Stomach (tissue), 9 donors: ENCODE data around the gene MRFAP1L1. TPM values are rescaled to one million over a fixed set of nuclear protein-coding genes. Genes with fewer than 3 reads are reported as not detected.

Experiments used
- DNase-seq, 2 donors: peaks; one replicate each; pipeline versions ENCODE4 v3.0.0 to v3.0.0-alpha.2; 2013 to 2019
- H3K27ac ChIP-seq, 5 donors: fragments of 200-600 bp in 4 of 5; sonication (generic) in 4 of 5; one replicate each; pipeline ENCODE4 v1.5.1; 2013 to 2019; ENCODE audit warnings: mild to moderate bottlenecking in 1 of 5, moderate library complexity in 1 of 5
- H3K27me3 ChIP-seq, 3 donors: fragments of 200-600 bp; sonication (generic); one replicate each; pipeline ENCODE4 v1.5.1; 2017 to 2019; ENCODE audit warnings: mixed run types in 1 of 3
- H3K36me3 ChIP-seq, 4 donors: fragments of 200-600 bp; sonication (generic); 1 replicate in 3 of 4; 2 replicates in 1 of 4; pipeline ENCODE4 v1.5.1; 2016 to 2019
- H3K4me1 ChIP-seq, 4 donors: fragments of 200-600 bp; sonication (generic); one replicate each; pipeline ENCODE4 v1.5.1; 2016 to 2019
- H3K4me3 ChIP-seq, 4 donors: fragments of 200-600 bp; sonication (generic) in 3 of 4; one replicate each; pipeline ENCODE4 v1.5.1; 2016 to 2019; ENCODE audit warnings: mild to moderate bottlenecking in 1 of 4
- H3K9me3 ChIP-seq, 4 donors: fragments of 200-600 bp; sonication (generic); one replicate each; pipeline ENCODE4 v1.5.1; 2016 to 2019
- CTCF ChIP-seq, 7 experiments: fragments of 450-650 bp in 4 of 7; fragments of 200-600 bp in 3 of 7; sonication (generic) in 3 of 7; IDR thresholded peaks; one replicate each; pipeline ENCODE4 v1.5.1; 2016 to 2019; ENCODE audit warnings: antibody characterized with exemption in 7 of 7, control low read depth in 2 of 7, mild to moderate bottlenecking in 1 of 7
- EP300 ChIP-seq: sonication (generic); formaldehyde crosslinking; IDR thresholded peaks from one replicate; pipeline ENCODE4 v1.6.1; 2017; ENCODE audit warnings: antibody characterized with exemption
- POLR2A ChIP-seq, 4 donors: fragments of 450-650 bp; IDR thresholded peaks; one replicate each; pipeline ENCODE4 v1.6.1; 2016; ENCODE audit warnings: antibody characterized with exemption in 4 of 4, control low read depth in 2 of 4, mild to moderate bottlenecking in 1 of 4, moderate library complexity in 1 of 4
- POLR2AphosphoS5 ChIP-seq, 3 donors: sonication (generic); formaldehyde crosslinking; IDR thresholded peaks; one replicate each; pipeline ENCODE4 v1.6.1; 2016; ENCODE audit warnings: antibody characterized with exemption in 3 of 3
- WGBS, 5 donors: extraction: QIAGEN DNeasy Blood & Tissue Kit in 3 of 5; methylation state at CpG; one replicate each; pipeline versions ENCODE4 v1.1.5 to v1.1.7; 2013 to 2018; 5-methylcytosine and 5-hydroxymethylcytosine counted together
- intact Hi-C: fragments of 100-400 bp; cut with DNase I; formaldehyde crosslinking; loops from one replicate; pipeline ENCODE4 v1.15.1; 2023; ENCODE audit warnings: low total_unique reads
- polyA plus RNA-seq, 3 donors: library from polyadenylated mRNA; stranded (reverse); fragments of 200-250 nt; gene quantifications; one replicate each; pipeline ENCODE4 v1.2.3, GENCODE V29; 2013
- total RNA-seq, 5 donors: library from RNA; depleted of rRNA; stranded (reverse); fragments of >200 nt; gene quantifications; one replicate each; pipeline versions ENCODE4 v1.1.0 to v1.2.3, GENCODE V29; 2014 to 2016
- donor health status: healthy with polysubstance abuse.
- donor health status: Bipolar disorder and iron deficiency.
- donor health status: healthy.

The MRFAP1L1 gene
- total and polyA plus RNA-seq, 8 donors, result 2.3 to 61.9 (median 55.9) TPM

- WGBS, 5 donors, result 72 to 90% (median 81%) methylated on average over 6 to 9 of the region's 9 CpGs
- intact Hi-C loops, result no loop called here
- no peak for DNase-seq
- Histone ChIP-seq H3K4me3 (no peak overlapping the region), H3K27ac (no peak overlapping the region), H3K27me3 (no peaks in the 10 kb centered on the region), H3K36me3 (peaks cover 0 to 13% (median 5%) of the 10 kb centered on the region in 4 donors), H3K9me3 (peaks cover 0 to 4% (median 0%) of the 10 kb centered on the region in 4 donors), H3K4me1 (peaks cover 4 to 17% (median 15%) of the 10 kb centered on the region in 4 donors)
- TF ChIP-seq CTCF (IDR thresholded peaks at IDR 0.05), result peak in 2 of 7 experiments; percentile 10
- TF ChIP-seq POLR2AphosphoS5 (IDR thresholded peaks at IDR 0.05), result no peak
- TF ChIP-seq POLR2A (IDR thresholded peaks at IDR 0.05), result no peak
- TF ChIP-seq EP300, result no peak
These were observed 28.5 kb downstream of the MRFAP1L1 start for GRCh38 chr4:6681191-6681590.

DNA sequence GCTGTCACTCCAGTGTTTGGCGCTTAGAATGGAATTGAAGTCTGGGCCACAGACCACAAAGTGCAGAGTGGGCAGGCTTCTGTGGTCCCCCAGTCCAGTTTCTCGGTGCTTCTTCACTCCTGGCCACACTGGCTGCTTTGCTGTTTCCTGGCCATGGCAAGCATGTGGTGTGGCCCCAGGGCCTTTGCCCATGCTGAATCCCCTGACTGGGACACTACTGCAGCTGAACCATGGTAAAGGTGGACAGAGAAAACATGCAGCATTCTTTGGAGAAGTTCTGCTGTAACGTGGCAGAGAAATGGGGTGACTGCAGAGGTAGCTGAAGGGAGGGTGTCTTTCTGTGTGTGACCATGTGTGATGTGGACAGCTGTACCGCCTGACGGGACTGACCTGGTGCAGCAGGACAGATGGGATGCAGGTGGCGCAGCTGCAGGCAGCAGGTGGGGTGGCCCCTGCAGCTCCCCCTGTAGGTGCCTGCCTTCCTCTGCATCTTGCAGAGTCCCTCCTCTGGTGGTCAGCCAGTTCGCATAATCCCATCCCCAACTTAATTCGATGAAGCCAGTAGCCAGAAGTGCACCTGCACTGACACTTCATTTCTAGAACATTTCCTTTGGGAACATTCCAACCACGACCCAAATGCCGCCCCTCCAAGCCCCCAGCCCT lies 29.2 kb downstream of the MRFAP1L1 start:
- Histone ChIP-seq H3K4me3 (no peak overlapping the region), H3K36me3 (peaks cover 0 to 13% (median 7%) of the 10 kb centered on the region in 4 donors), H3K9me3 (peaks cover 0 to 4% (median 0%) of the 10 kb centered on the region in 4 donors), H3K27ac (no peak overlapping the region), H3K4me1 (peaks cover 11 to 24% (median 22%) of the 10 kb centered on the region in 4 donors), H3K27me3 (no peaks in the 10 kb centered on the region)
- TF ChIP-seq CTCF (IDR thresholded peaks at IDR 0.05) (no peak), POLR2A (IDR thresholded peaks at IDR 0.05) (no peak), EP300 (no peak), POLR2AphosphoS5 (IDR thresholded peaks at IDR 0.05) (no peak)
- DNase-seq, result no peak
- 85 to 89% (median 89%) methylated on average over 9 to 10 of the region's 10 CpGs for WGBS, 5 donors
- intact Hi-C loops, result no loop called here

GRCh38 chr4:6676722-6677558 lies 32.7 kb downstream of the MRFAP1L1 start:
- no peak for TF ChIP-seq POLR2A (IDR thresholded peaks at IDR 0.05)
- no peak for TF ChIP-seq EP300
- TF ChIP-seq POLR2AphosphoS5 (IDR thresholded peaks at IDR 0.05), result no peak
- TF ChIP-seq CTCF (IDR thresholded peaks at IDR 0.05), result no peak
- H3K4me3 ChIP-seq, result peak overlapping the region in 1 of 4 donors; percentile 95
- H3K27ac ChIP-seq, result peak overlapping the region in 1 of 5 donors; percentile 10
- DNase-seq, result no peak
- H3K27me3 ChIP-seq, result no peaks in the 10 kb centered on the region
- 72 to 80% (median 77%) methylated on average over 21 of the region's 21 CpGs for WGBS, 5 donors
- intact Hi-C loops, result no loop called here
- H3K4me1 ChIP-seq, result peaks cover 19 to 47% (median 38%) of the 10 kb centered on the region in 4 donors
- H3K9me3 ChIP-seq, result peaks cover 0 to 4% (median 0%) of the 10 kb centered on the region in 4 donors
- peaks cover 0 to 13% (median 7%) of the 10 kb centered on the region in 4 donors for H3K36me3 ChIP-seq

- Histone ChIP-seq H3K36me3 (peaks cover 0 to 16% (median 8%) of the 10 kb centered on the region in 4 donors), H3K4me1 (peaks cover 19 to 47% (median 38%) of the 10 kb centered on the region in 4 donors), H3K27me3 (no peaks in the 10 kb centered on the region), H3K27ac (peak overlapping the region; percentile 81 to 94 (median 89)), H3K9me3 (no peaks in the 10 kb centered on the region), H3K4me3 (peak overlapping the region; percentile 85 to 95 (median 90))
- 3 to 6% (median 4%) methylated on average over 32 to 40 of the region's 40 CpGs for WGBS, 5 donors
- DNase-seq, result peak; percentile 58 to 87
- TF ChIP-seq POLR2AphosphoS5 (IDR thresholded peaks at IDR 0.05) (peak in 1 of 3 donors; percentile 37), EP300 (no peak), CTCF (IDR thresholded peaks at IDR 0.05) (peak in 3 of 7 experiments; percentile 42 to 55 (median 51)), POLR2A (IDR thresholded peaks at IDR 0.05) (no peak)
- intact Hi-C loops, result no loop called here
These were observed 35.0 kb downstream of the MRFAP1L1 start for GRCh38 chr4:6674500-6675149.
